ES-I3 (cell line): Measurements from ENCODE around the gene STKLD1.
"Not testable (repeated sequence)": the region's sequence is repeated elsewhere in the genome, so short reads cannot be mapped to it uniquely, and the experiment has no call there.

Experiments used
- H3K36me3 ChIP-seq: 2 replicates; pipeline ENCODE4 v1.6.1; 2013; ENCODE audit warnings: mild to moderate bottlenecking, low read length, control low read depth, moderate library complexity; ENCODE audit not compliant: insufficient read depth
- H3K4me1 ChIP-seq: 2 replicates; pipeline ENCODE4 v1.6.1; 2013; ENCODE audit warnings: mild to moderate bottlenecking, control low read depth, low read length; ENCODE audit not compliant: insufficient read depth
- H3K9ac ChIP-seq: 2 replicates; pipeline ENCODE4 v1.6.1; 2013; ENCODE audit warnings: low read depth, mild to moderate bottlenecking, low read length, moderate library complexity
- H3K9me3 ChIP-seq: 2 replicates; pipeline ENCODE4 v1.6.1; 2013; ENCODE audit warnings: mild to moderate bottlenecking, low read length, moderate library complexity; ENCODE audit not compliant: control insufficient read depth, insufficient read depth

Gene STKLD1

DNA sequence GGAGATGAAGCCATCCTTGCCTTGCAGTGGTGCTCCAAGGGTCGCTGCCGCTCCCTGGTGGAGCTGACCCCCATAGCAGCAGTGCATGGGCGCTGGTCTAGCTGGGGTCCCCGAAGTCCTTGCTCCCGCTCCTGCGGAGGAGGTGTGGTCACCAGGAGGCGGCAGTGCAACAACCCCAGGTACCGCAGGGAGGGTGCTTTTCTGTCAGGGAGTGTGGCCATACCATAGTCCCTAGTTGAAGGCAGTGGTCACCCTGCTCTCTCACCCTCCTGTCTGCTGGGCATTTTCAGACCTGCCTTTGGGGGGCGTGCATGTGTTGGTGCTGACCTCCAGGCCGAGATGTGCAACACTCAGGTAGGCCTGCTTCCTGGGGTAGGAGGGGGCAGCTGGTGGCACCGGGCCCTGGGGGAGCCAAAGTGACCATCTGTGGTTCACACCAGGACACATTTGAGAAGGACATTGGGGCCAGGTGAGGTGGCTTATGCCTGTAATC, 57.2 kb downstream of the STKLD1 start:
- Histone ChIP-seq H3K9ac (no peak overlapping the region), H3K9me3 (no peaks in the 10 kb centered on the region), H3K4me1 (no peaks in the 10 kb centered on the region), H3K36me3 (no peaks in the 10 kb centered on the region)

DNA sequence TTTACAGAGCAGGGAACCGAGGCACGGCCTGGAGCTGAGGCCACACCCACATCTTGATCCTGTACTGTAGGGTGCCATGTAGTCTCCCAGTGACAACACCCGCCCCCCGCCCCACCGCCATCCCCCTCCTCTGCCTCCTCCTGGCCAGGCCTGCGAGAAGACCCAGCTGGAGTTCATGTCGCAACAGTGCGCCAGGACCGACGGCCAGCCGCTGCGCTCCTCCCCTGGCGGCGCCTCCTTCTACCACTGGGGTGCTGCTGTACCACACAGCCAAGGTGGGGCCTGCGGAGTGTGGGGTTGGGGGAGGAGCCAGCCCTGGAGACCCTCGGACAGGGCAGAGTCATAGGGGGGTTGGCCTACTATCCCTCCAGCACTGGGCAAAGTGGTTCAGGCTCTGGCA, 60.5 kb downstream of the STKLD1 start:
- Histone ChIP-seq H3K36me3 (no peaks in the 10 kb centered on the region), H3K4me1 (no peaks in the 10 kb centered on the region), H3K9me3 (no peaks in the 10 kb centered on the region), H3K9ac (no peak overlapping the region)

DNA sequence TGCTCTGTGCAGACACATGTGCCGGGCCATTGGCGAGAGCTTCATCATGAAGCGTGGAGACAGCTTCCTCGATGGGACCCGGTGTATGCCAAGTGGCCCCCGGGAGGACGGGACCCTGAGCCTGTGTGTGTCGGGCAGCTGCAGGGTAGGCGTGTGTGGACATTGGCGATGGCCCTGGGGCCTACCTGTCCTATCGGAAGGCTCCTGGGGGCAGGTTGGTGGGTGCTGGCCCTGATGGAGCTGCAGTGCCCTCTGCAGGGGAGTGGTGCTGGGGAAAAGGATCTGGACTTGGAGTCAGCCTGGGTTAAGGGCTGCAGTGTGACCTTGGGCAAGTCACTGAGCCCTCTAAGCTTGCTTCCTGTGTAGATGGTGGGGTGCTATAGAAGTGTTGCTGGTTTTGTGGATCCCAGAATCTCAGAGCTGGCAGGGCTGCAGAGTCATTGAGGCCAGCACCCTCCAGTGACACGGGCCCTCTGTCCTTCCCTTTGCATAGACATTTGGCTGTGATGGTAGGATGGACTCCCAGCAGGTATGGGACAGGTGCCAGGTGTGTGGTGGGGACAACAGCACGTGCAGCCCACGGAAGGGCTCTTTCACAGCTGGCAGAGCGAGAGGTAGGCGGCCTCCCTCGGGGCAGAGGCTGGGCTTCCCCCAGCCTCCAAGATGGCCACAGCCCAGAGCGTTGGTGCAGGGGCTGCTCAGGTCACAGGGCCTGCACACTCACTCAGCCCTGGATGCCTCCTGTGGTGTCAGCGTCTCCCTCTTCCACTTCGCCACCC, 61.8 kb downstream of the STKLD1 start:
- Histone ChIP-seq H3K9ac (no peak overlapping the region), H3K36me3 (no peaks in the 10 kb centered on the region), H3K4me1 (no peaks in the 10 kb centered on the region), H3K9me3 (no peaks in the 10 kb centered on the region)

DNA sequence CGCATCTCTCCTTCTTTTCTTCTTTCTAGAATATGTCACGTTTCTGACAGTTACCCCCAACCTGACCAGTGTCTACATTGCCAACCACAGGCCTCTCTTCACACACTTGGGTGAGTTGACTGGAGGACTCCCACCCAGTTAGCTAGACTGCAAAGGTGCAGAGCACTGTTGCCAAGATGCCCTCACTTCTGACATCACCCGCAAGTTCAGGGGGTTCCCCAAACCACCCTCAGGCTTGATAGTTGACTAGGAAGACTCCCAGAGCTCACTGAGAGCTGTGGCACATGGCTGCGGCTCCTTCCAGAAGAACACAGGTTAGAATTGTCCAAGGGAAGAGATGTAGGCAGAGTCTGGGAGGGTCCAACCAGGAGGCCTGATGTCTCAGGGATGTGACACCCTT, 63.2 kb downstream of the STKLD1 start:
- H3K9ac ChIP-seq, result no peak overlapping the region
- H3K4me1 ChIP-seq, result no peaks in the 10 kb centered on the region
- no peaks in the 10 kb centered on the region for H3K36me3 ChIP-seq
- no peaks in the 10 kb centered on the region for H3K9me3 ChIP-seq

DNA sequence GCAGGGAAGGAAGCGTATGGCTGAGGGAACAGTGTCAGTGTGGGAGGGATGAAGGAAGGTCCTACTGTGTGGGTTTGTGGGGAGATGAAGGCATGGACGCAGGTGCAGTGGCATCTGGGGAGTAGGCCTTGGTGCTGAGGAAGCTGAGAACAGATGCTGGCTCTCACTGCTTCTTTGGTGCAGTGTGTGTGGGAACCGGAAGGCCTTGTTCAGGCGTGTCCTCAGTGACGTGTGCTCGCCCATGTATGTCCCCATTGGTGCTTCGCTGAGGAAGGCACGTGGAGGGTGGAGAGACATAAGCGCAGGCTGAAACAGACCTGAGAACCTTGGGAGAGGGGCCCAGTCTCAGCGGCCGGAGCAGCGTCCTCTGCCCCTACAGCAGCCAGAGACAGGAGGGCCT, 64.7 kb downstream of the STKLD1 start:
- Histone ChIP-seq H3K4me1 (no peaks in the 10 kb centered on the region), H3K9ac (no peak overlapping the region), H3K9me3 (no peaks in the 10 kb centered on the region), H3K36me3 (no peaks in the 10 kb centered on the region)

DNA sequence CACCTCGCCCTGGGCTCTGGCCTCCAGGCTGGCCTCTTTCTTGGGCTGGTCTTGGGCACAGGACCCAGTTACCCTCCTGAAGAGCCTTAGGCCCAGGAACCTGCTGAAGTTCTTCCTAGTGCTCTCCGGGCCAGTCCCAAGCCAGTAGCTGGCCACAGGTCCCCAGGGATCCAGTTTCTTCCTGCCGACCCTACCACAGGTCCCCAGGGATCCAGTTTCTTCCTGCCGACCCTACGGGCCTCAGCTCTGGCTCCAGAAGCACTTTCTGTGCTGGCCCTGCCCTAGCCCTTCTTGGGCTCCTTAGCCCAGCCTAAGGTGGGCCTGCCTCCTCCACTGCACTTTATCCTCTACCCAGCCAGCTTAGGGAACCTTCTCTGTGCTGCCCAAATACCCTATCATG, 65.4 kb downstream of the STKLD1 start:
- Histone ChIP-seq H3K9ac (no peak overlapping the region), H3K4me1 (no peaks in the 10 kb centered on the region), H3K36me3 (no peaks in the 10 kb centered on the region), H3K9me3 (no peaks in the 10 kb centered on the region)

DNA sequence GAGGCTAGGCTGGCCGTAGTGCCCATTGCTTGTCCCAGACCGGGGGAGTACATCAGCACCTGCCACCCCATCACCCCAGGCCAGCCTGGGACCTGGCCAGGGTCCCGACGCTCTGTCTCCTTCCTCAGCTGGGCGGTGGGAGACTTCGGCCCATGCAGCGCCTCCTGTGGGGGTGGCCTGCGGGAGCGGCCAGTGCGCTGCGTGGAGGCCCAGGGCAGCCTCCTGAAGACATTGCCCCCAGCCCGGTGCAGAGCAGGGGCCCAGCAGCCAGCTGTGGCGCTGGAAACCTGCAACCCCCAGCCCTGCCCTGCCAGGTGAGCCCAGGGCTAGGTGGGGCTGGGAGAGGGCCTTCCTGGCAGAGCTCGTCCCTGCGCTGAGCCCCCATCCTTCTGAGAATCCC, 67.1 kb downstream of the STKLD1 start:
- Histone ChIP-seq H3K36me3 (no peaks in the 10 kb centered on the region), H3K4me1 (no peaks in the 10 kb centered on the region), H3K9me3 (no peaks in the 10 kb centered on the region), H3K9ac (no peak overlapping the region)

DNA sequence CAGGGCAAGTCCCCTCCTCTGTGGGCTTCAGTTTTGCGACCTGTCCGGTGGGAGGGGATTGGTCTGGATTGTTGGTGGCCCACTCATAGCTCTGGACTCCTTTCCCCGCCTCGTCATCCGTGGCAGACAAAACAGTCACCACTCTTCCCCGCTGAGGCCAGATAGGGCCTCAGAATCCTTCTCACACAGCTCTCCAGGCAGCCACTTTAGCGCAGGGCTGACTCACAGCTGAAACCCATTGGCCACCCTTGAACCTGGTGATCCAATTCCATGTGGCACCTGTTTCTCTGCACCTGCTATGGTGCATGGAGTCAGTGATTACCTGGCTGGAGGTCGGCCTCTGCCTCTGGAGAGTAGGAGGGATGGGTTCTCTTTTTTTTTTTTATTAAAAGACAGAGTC, 67.8 kb downstream of the STKLD1 start:
- Histone ChIP-seq H3K4me1 (no peaks in the 10 kb centered on the region), H3K36me3 (no peaks in the 10 kb centered on the region), H3K9ac (no peak overlapping the region), H3K9me3 (no peaks in the 10 kb centered on the region)

DNA sequence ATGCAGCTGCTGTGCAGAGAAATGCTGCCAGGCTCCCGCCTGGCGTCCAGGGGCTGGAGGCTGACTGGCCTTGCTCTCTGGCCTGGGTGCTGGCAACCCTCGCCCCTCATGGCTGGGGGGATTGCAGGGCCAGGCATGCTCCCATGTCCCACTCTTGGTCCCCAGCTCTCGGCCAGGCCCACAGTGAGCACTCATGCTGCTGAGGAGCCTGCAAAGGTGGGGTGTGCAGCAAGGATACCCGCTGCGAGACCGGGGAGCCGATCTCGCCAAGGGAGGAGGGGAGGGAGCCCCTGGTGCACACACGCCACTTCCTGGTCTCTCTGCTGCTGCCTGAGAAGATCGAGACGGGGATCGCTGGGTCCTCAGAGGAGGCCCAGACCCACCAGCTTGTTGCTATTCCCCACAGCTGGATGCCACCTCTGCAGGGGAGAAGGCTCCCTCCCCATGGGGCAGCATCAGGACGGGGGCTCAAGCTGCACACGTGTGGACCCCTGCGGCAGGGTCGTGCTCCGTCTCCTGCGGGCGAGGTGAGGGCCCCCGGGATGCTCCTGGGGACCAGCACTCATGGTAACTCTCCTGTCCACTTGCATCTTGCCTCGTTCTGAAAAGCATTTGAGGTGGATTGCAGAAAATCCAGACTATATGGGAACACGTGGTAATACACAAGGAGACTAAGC, 69.3 kb downstream of the STKLD1 start:
- Histone ChIP-seq H3K9ac (no peak overlapping the region), H3K9me3 (no peaks in the 10 kb centered on the region), H3K4me1 (no peaks in the 10 kb centered on the region), H3K36me3 (no peaks in the 10 kb centered on the region)

DNA sequence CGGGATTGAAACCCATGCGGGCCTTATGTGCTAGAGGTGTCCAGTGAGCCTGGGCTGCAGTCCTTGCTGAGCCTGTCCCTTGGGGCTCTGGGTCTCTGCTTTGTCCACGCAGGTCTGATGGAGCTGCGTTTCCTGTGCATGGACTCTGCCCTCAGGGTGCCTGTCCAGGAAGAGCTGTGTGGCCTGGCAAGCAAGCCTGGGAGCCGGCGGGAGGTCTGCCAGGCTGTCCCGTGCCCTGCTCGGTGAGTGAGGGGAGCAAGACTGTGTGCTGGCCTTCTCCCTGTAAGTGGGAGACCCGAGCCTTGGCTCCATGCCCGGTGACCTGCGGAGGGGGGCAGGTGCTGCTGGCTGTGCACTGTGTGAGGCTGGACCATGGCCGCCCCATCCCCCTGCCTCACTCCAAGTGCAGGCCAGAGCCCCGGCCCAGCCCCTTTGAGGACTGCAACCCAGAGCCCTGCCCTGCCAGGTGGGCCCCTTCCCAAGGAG, 72.4 kb downstream of the STKLD1 start:
- Histone ChIP-seq H3K9me3 (no peaks in the 10 kb centered on the region), H3K36me3 (no peaks in the 10 kb centered on the region), H3K9ac (no peak overlapping the region), H3K4me1 (no peaks in the 10 kb centered on the region)

DNA sequence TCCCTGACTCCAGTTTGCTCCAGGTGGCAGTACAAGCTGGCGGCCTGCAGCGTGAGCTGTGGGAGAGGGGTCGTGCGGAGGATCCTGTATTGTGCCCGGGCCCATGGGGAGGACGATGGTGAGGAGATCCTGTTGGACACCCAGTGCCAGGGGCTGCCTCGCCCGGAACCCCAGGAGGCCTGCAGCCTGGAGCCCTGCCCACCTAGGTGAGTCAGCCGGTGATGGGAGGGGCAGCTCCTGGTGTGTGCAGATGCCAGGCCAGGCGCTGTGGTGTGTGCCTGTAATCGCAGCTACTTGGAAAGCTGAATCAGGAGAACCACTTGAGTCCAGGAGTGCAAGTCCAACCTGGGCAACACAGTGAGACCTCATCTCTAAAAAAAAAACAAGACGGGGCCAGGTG, 73.6 kb downstream of the STKLD1 start:
- Histone ChIP-seq H3K9me3 (no peaks in the 10 kb centered on the region), H3K36me3 (no peaks in the 10 kb centered on the region), H3K4me1 (no peaks in the 10 kb centered on the region), H3K9ac (no peak overlapping the region)

DNA sequence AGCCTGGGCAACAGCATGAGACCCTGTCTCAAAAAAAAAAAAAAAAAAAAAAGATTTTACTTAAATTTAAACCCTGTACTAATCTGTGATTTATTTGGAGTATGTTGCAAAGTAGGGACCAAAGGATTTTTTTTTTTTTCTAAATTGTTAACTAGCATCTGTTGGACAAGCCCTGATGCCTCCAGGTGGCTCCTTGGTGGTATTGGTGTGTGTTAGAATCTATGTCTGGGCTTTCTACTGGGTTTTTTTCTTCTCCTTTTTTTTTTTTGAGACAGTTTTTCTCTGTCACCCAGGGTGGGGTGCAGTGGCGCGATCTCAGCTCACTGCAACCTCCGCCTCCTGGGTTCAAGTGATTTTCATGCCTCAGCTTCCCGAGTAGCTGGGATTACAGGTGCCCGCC, 75.7 kb downstream of the STKLD1 start:
- not testable (repeated sequence) for H3K9ac ChIP-seq, H3K36me3 ChIP-seq, H3K9me3 ChIP-seq, H3K4me1 ChIP-seq

DNA sequence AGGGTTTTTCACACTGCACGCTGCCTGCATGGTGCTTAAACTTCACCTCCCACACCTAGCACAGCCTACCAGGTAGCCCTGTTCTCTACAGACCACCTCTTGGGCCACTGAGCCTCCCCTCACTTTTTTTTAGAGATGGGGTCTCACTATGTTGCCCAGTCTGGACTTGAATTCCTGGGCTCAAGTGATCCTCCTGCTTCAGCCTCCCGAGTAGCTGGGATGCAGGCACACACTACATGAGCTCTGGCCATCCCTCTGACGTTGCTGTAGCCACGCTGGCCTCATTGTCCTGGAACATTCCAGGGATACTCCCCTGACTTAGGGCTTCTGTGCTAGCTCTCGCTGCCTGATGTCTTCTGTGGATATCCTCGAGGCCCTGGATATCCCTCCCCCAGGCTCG, 76.4 kb downstream of the STKLD1 start:
- H3K4me1 ChIP-seq, result 0 out of 2 replicates have a peak, but pooled peaks cover 2% of the 10 kb centered on the region
- no peaks in the 10 kb centered on the region for H3K9me3 ChIP-seq
- H3K36me3 ChIP-seq, result no peaks in the 10 kb centered on the region
- H3K9ac ChIP-seq, result no peak overlapping the region

DNA sequence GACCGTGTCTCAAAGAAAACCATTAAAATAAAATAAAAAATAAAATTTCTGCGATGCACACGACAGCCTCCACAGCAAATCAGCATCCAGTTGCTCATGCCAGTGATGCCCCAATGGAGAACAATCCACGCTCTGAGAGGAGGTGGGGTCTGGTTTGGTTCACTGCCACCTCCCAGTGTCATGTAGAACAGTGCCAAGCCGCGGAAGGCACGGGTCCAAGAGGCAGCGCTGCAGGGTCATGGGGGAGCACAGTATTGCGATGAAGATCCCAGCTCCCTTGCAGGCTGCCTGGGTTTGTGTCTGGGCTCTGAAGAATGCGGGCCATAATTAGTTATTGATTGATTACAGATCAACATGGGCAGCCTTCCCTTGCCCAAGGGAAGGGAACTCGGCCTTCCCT, 77.5 kb downstream of the STKLD1 start:
- Histone ChIP-seq H3K36me3 (no peaks in the 10 kb centered on the region), H3K9me3 (no peaks in the 10 kb centered on the region), H3K9ac (no peak overlapping the region), H3K4me1 (peaks cover 5% of the 10 kb centered on the region; the same call in 1 of the 2 replicates)

DNA sequence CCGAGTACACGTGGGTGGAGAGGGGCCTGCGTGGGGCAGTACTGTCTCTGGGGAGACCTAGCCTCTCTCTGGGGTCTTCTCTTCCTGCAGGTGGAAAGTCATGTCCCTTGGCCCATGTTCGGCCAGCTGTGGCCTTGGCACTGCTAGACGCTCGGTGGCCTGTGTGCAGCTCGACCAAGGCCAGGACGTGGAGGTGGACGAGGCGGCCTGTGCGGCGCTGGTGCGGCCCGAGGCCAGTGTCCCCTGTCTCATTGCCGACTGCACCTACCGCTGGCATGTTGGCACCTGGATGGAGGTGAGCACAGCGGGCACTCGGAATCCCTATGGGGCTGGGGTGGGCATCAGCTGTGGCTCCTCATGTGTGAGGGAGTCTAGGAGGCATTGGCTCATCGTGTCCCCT, 78.2 kb downstream of the STKLD1 start:
- no peaks in the 10 kb centered on the region for H3K36me3 ChIP-seq
- peaks cover 8% of the 10 kb centered on the region; the same call in 1 of the 2 replicates for H3K4me1 ChIP-seq
- no peaks in the 10 kb centered on the region for H3K9me3 ChIP-seq
- H3K9ac ChIP-seq, result no peak overlapping the region
